Measurements from ENCODE around the gene AIMP1. TPM values are rescaled to one million over a fixed set of nuclear protein-coding genes. Genes with fewer than 3 reads are reported as not detected.

Gene AIMP1
- total and polyA plus RNA-seq, 10 of the 15 experiments (the other 5 are each of a cell fraction or from before 2014, with no cell fraction given): 18.6 to 131 (median 56.5) TPM

DNA sequence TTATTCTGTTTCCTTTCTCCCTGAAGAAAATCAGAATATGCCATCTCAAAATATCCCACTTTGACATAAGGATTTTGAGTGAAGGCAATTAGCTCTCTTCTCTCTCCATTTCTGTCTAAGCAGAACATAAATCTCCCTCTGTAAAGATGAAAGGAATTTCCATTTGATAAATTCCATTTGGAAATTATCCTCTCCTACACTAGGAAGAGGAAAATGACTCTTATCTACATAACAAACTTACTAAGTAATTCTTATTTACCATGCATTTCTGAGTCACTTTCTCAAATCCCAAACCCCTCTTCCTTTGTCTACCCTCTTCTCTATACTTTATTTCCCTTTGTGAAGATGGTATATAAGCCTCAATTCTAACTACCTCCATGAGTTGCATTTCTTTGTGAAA, 11.7 kb upstream of the AIMP1 start:
- Histone ChIP-seq H3K27ac (ENCODE audit: control insufficient read depth, insufficient read depth) (no peak overlapping the region), H3K9me3 (replicated peaks; ENCODE audit: control insufficient read depth, insufficient read depth, low read length) (no peaks in the 10 kb centered on the region), H3K79me2 (ENCODE audit: control insufficient read depth, insufficient read depth, low read length) (no peaks in the 10 kb centered on the region; the same call in 1 of the 2 replicates), H3K9ac (ENCODE audit: control insufficient read depth, insufficient read depth, low read length) (no peak overlapping the region), H3K4me2 (ENCODE audit: control insufficient read depth, insufficient read depth) (no peak overlapping the region), H3K4me3 (no peak overlapping the region), H3K4me1 (ENCODE audit: control insufficient read depth, insufficient read depth, low read length) (no peaks in the 10 kb centered on the region), H4K20me1 (ENCODE audit: control insufficient read depth, insufficient read depth) (no peaks in the 10 kb centered on the region), H3K27me3 (replicated peaks in 1 of 2; ENCODE audit: control insufficient read depth in 2 of 2, insufficient read depth in 2 of 2, low read length in 1 of 2) (no peaks in the 10 kb centered on the region), H2AFZ (ENCODE audit: control insufficient read depth, low read depth, low read length) (no peak overlapping the region), H3K36me3 (ENCODE audit: control insufficient read depth in 2 of 2, insufficient read depth in 2 of 2, low read length in 1 of 2) (peaks cover 0 to 4% of the 10 kb centered on the region in 2 experiments; a peak in 1 of 4 replicates)
- no TSS peak for BruUV-seq (replicated peaks)
- intact Hi-C loops (cut with micrococcal nuclease; ENCODE audit: unreplicated experiment) (no loop called here), in situ Hi-C loops (cut with MboI) (no loop called here)
- ChIA-PET SMC1A (ENCODE audit: uncharacterized antibody, unreplicated experiment) (interaction anchor here (0.6 to 1.2 kb wide), 4 partner anchors 9 to 578 kb away, joined by 3 to 4 read pairs (median 3); no protein-coding TSS in a partner anchor), CTCF (no interaction called here), POLR2A (interaction anchor here (0.6 to 1.4 kb wide), 2 partner anchors 11 to 31 kb away, joined by 3 to 8 read pairs; partner anchors contain the start of gene TBCK), RAD21 (ENCODE audit: unreplicated experiment) (no interaction called here)
- FAIRE-seq (no peak), DNase-seq (ENCODE audit: low read depth, low spot score) (no peak), ATAC-seq (no peak)
- TF ChIP-seq HCFC1 (IDR thresholded peaks at IDR 0.05; ENCODE audit: low read length) (no peak), CBX3 (IDR thresholded peaks at IDR 0.05; ENCODE audit: borderline replicate concordance, low read depth) (no peak), ASH2L (IDR thresholded peaks at IDR 0.05; ENCODE audit: borderline replicate concordance, low read depth) (no peak), NR2F1 (conservative IDR thresholded peaks at IDR 0.05) (no peak), CHD2 (IDR thresholded peaks at IDR 0.05; ENCODE audit: borderline replicate concordance, low read depth, low read length) (no peak), RAD51 (IDR thresholded peaks at IDR 0.05) (no peak), YBX1 (IDR thresholded peaks at IDR 0.05) (no peak), MTA3 (IDR thresholded peaks at IDR 0.05; ENCODE audit: borderline replicate concordance, low read length) (no peak)
- TF ChIP-seq, protein P1, sequence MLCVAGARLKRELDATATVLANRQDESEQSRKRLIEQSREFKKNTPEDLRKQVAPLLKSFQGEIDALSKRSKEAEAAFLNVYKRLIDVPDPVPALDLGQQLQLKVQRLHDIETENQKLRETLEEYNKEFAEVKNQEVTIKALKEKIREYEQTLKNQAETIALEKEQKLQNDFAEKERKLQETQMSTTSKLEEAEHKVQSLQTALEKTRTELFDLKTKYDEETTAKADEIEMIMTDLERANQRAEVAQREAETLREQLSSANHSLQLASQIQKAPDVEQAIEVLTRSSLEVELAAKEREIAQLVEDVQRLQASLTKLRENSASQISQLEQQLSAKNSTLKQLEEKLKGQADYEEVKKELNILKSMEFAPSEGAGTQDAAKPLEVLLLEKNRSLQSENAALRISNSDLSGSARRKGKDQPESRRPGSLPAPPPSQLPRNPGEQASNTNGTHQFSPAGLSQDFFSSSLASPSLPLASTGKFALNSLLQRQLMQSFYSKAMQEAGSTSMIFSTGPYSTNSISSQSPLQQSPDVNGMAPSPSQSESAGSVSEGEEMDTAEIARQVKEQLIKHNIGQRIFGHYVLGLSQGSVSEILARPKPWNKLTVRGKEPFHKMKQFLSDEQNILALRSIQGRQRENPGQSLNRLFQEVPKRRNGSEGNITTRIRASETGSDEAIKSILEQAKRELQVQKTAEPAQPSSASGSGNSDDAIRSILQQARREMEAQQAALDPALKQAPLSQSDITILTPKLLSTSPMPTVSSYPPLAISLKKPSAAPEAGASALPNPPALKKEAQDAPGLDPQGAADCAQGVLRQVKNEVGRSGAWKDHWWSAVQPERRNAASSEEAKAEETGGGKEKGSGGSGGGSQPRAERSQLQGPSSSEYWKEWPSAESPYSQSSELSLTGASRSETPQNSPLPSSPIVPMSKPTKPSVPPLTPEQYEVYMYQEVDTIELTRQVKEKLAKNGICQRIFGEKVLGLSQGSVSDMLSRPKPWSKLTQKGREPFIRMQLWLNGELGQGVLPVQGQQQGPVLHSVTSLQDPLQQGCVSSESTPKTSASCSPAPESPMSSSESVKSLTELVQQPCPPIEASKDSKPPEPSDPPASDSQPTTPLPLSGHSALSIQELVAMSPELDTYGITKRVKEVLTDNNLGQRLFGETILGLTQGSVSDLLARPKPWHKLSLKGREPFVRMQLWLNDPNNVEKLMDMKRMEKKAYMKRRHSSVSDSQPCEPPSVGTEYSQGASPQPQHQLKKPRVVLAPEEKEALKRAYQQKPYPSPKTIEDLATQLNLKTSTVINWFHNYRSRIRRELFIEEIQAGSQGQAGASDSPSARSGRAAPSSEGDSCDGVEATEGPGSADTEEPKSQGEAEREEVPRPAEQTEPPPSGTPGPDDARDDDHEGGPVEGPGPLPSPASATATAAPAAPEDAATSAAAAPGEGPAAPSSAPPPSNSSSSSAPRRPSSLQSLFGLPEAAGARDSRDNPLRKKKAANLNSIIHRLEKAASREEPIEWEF (IDR thresholded peaks at IDR 0.05; ENCODE audit: insufficient replicate concordance, low read depth, low read length): no peak
- TF ChIP-seq, protein P2, sequence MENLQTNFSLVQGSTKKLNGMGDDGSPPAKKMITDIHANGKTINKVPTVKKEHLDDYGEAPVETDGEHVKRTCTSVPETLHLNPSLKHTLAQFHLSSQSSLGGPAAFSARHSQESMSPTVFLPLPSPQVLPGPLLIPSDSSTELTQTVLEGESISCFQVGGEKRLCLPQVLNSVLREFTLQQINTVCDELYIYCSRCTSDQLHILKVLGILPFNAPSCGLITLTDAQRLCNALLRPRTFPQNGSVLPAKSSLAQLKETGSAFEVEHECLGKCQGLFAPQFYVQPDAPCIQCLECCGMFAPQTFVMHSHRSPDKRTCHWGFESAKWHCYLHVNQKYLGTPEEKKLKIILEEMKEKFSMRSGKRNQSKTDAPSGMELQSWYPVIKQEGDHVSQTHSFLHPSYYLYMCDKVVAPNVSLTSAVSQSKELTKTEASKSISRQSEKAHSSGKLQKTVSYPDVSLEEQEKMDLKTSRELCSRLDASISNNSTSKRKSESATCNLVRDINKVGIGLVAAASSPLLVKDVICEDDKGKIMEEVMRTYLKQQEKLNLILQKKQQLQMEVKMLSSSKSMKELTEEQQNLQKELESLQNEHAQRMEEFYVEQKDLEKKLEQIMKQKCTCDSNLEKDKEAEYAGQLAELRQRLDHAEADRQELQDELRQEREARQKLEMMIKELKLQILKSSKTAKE (IDR thresholded peaks at IDR 0.05; ENCODE audit: low read depth, poor library complexity, severe bottlenecking): no peak
